ENCODE data around the gene ROR1.

ROR1 gene

GRCh38 chr1:63982201-63982600, 208.4 kb downstream of the ROR1 start:
- no peak for DNase-seq (ENCODE audit: low spot score)
- no peak for TF ChIP-seq CTCF (IDR thresholded peaks at IDR 0.05; ENCODE audit: borderline replicate concordance, control extremely low read depth, extremely low read depth, insufficient read depth, missing control alignments)
- in situ Hi-C loops (cut with MboI; ENCODE audit: low sequenced_read_pairs, unreplicated experiment), result no loop called here

- in situ Hi-C loops (cut with MboI; ENCODE audit: low sequenced_read_pairs, unreplicated experiment), result no loop called here
- TF ChIP-seq CTCF (IDR thresholded peaks at IDR 0.05; ENCODE audit: borderline replicate concordance, control extremely low read depth, extremely low read depth, insufficient read depth, missing control alignments), result no peak
Observed at GRCh38 chr1:63983391-63984256, 209.8 kb downstream of the ROR1 start.

GRCh38 chr1:63984257-63984929, 210.6 kb downstream of the ROR1 start:
- no peak for DNase-seq (ENCODE audit: low spot score)
- TF ChIP-seq CTCF (IDR thresholded peaks at IDR 0.05; ENCODE audit: borderline replicate concordance, control extremely low read depth, extremely low read depth, insufficient read depth, missing control alignments), result no peak
- in situ Hi-C loops (cut with MboI; ENCODE audit: low sequenced_read_pairs, unreplicated experiment), result no loop called here

More at GRCh38 chr1:63983391-63984256, 209.8 kb downstream of the ROR1 start:
- DNase-seq (ENCODE audit: low spot score), result no peak

GRCh38 chr1:63984930-63985290, 211.1 kb downstream of the ROR1 start:
- in situ Hi-C loops (cut with MboI; ENCODE audit: low sequenced_read_pairs, unreplicated experiment), result no loop called here
- no peak for TF ChIP-seq CTCF (IDR thresholded peaks at IDR 0.05; ENCODE audit: borderline replicate concordance, control extremely low read depth, extremely low read depth, insufficient read depth, missing control alignments)
- no peak for DNase-seq (ENCODE audit: low spot score)

GRCh38 chr1:63987014-63987627, 213.3 kb downstream of the ROR1 start:
- no peak for TF ChIP-seq CTCF (IDR thresholded peaks at IDR 0.05; ENCODE audit: borderline replicate concordance, control extremely low read depth, extremely low read depth, insufficient read depth, missing control alignments)

GRCh38 chr1:63987628-63988024, 213.8 kb downstream of the ROR1 start:
- no peak for DNase-seq (ENCODE audit: low spot score)
- no peak for TF ChIP-seq CTCF (IDR thresholded peaks at IDR 0.05; ENCODE audit: borderline replicate concordance, control extremely low read depth, extremely low read depth, insufficient read depth, missing control alignments)
- in situ Hi-C loops (cut with MboI; ENCODE audit: low sequenced_read_pairs, unreplicated experiment), result no loop called here

More at GRCh38 chr1:63987014-63987627, 213.3 kb downstream of the ROR1 start:
- in situ Hi-C loops (cut with MboI; ENCODE audit: low sequenced_read_pairs, unreplicated experiment), result no loop called here
- DNase-seq (ENCODE audit: low spot score), result no peak
